GM18519 (cell line): ENCODE data around the gene GIGYF1.
"Not testable (repeated sequence)": the region's sequence is repeated elsewhere in the genome, so short reads cannot be mapped to it uniquely, and the experiment has no call there.

Source experiments
- ATAC-seq: cut with Tn5 transposase; IDR thresholded peaks from one replicate; pipeline ENCODE4 v1.9.1; 2021; ENCODE audit warnings: mild to moderate bottlenecking, moderate library complexity; ENCODE audit not compliant: unreplicated experiment, low FRiP score

Gene GIGYF1

GRCh38 chr7:100711369-100711768, 17.3 kb upstream of the GIGYF1 start:
- no peak for ATAC-seq

GRCh38 chr7:100710452-100710851, 16.4 kb upstream of the GIGYF1 start:
- ATAC-seq = no peak

GRCh38 chr7:100708395-100708794, 14.3 kb upstream of the GIGYF1 start:
- ATAC-seq = no peak

GRCh38 chr7:100706672-100707311, 12.7 kb upstream of the GIGYF1 start:
- no peak for ATAC-seq

- peak; percentile 67 for ATAC-seq
Measured at GRCh38 chr7:100705753-100706671, 12.0 kb upstream of the GIGYF1 start, which contains the start of gene POP7. Gene POP7, plus strand, starts transcription at chr7:100706121. Its CDS starts 710 bp downstream, at chr7:100706831.

GRCh38 chr7:100705320-100705752, 11.3 kb upstream of the GIGYF1 start:
- ATAC-seq = peak; percentile 51

- ATAC-seq = not testable (repeated sequence)
Measured at GRCh38 chr7:100701089-100701488, 7.0 kb upstream of the GIGYF1 start.

GRCh38 chr7:100699018-100699417, 5.0 kb upstream of the GIGYF1 start:
- ATAC-seq = no peak

- ATAC-seq = no peak
Measured at GRCh38 chr7:100696123-100696521, 2.1 kb upstream of the GIGYF1 start.

- ATAC-seq = no peak
Measured at GRCh38 chr7:100693312-100694097, 545 bp downstream of the GIGYF1 start.

GRCh38 chr7:100692578-100692961, 1.5 kb downstream of the GIGYF1 start:
- no peak for ATAC-seq

GRCh38 chr7:100691676-100692577, 2.1 kb downstream of the GIGYF1 start:
- no peak for ATAC-seq

- no peak for ATAC-seq
Measured at GRCh38 chr7:100689230-100690135, 4.6 kb downstream of the GIGYF1 start.

- no peak for ATAC-seq
Measured at GRCh38 chr7:100688326-100688860, 5.7 kb downstream of the GIGYF1 start.

- no peak for ATAC-seq
Measured at GRCh38 chr7:100687751-100688300, 6.2 kb downstream of the GIGYF1 start.

GRCh38 chr7:100687261-100687660, 6.8 kb downstream of the GIGYF1 start:
- no peak for ATAC-seq

GRCh38 chr7:100686822-100687211, 7.2 kb downstream of the GIGYF1 start:
- ATAC-seq = no peak

GRCh38 chr7:100686201-100686821, 7.7 kb downstream of the GIGYF1 start:
- no peak for ATAC-seq
